Measurements from ENCODE around the gene LILRA5. TPM values are rescaled to one million over a fixed set of nuclear protein-coding genes. Genes with fewer than 3 reads are reported as not detected.
A peak's percentile ranks its signal among the peaks of the same experiment; 100 is the strongest.

Gene LILRA5
- total and polyA plus RNA-seq, 10 of the 15 experiments (the other 5 are each of a cell fraction or from before 2014, with no cell fraction given) = 0.05 to 1.2 (median 0.36) TPM; not detected in 4

DNA sequence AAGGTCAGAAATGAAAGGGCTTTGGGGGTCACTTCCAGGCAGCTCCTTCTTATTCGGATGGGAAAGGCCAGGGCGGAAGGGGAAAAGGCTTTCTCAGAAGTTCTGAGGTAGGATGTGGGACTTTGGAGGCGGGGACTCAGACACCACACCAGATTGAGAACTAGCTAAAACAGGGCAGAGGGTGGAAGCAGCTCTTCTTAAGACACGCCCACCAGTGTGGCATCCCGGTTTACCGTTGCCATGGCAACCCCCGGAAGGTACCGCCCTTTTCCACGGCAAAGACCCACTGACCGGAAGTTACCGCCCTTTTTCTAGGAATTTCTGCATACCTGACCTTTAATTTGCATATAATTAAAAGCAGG, 3.8 kb upstream of the LILRA5 start:
- no peak for FAIRE-seq
- Histone ChIP-seq H3K79me2 (ENCODE audit: control insufficient read depth, insufficient read depth, low read length) (no peaks in the 10 kb centered on the region), H3K4me2 (ENCODE audit: control insufficient read depth, insufficient read depth) (no peak overlapping the region), H3K4me1 (ENCODE audit: control insufficient read depth, insufficient read depth, low read length) (no peaks in the 10 kb centered on the region), H3K36me3 (ENCODE audit: control insufficient read depth in 2 of 2, insufficient read depth in 2 of 2, low read length in 1 of 2) (no peaks in the 10 kb centered on the region), H4K20me1 (ENCODE audit: control insufficient read depth, insufficient read depth) (no peaks in the 10 kb centered on the region), H3K9ac (ENCODE audit: control insufficient read depth, insufficient read depth, low read length) (no peak overlapping the region), H3K9me3 (replicated peaks; ENCODE audit: control insufficient read depth, insufficient read depth, low read length) (no peaks in the 10 kb centered on the region), H3K27me3 (replicated peaks in 1 of 2; ENCODE audit: control insufficient read depth in 2 of 2, insufficient read depth in 2 of 2, low read length in 1 of 2) (no peaks in the 10 kb centered on the region), H3K27ac (ENCODE audit: control insufficient read depth, insufficient read depth) (no peak overlapping the region), H3K4me3 (no peak overlapping the region), H2AFZ (ENCODE audit: control insufficient read depth, low read depth, low read length) (no peak overlapping the region)
- SMC1A ChIA-PET (ENCODE audit: uncharacterized antibody, unreplicated experiment) = interaction anchor here (1.8 kb wide), 1 partner anchor 75 kb away, joined by 3 read pairs; no protein-coding TSS in a partner anchor
- CTCF ChIA-PET = interaction anchor here (0.9 to 3.2 kb wide), 5 partner anchors 8 to 75 kb away, joined by 3 to 16 read pairs (median 5); no protein-coding TSS in a partner anchor
- ATAC-seq = no peak
- intact Hi-C loops (cut with micrococcal nuclease; ENCODE audit: unreplicated experiment) = no loop called here
- DNase-seq (ENCODE audit: low read depth, low spot score) = no peak
- peak; percentile 67; the same call in 1 of the 2 replicates for TF ChIP-seq BMI1 (IDR thresholded peaks at IDR 0.05; ENCODE audit: borderline replicate concordance)
- no peak for TF ChIP-seq NFYB (IDR thresholded peaks at IDR 0.05; ENCODE audit: insufficient read depth, low read depth, low read length)
- no peak for TF ChIP-seq TBL1XR1 (IDR thresholded peaks at IDR 0.05; ENCODE audit: low read depth, low read length)
- TF ChIP-seq BRCA1 (IDR thresholded peaks at IDR 0.05; ENCODE audit: low read depth, low read length) = no peak
- no peak for TF ChIP-seq CBX5 (IDR thresholded peaks at IDR 0.05; ENCODE audit: low read depth)
- TF ChIP-seq CEBPB (IDR thresholded peaks at IDR 0.05; ENCODE audit: borderline replicate concordance in 1 of 2, low read depth in 2 of 2, low read length in 2 of 2) = no peak
- TF ChIP-seq CBX3 (IDR thresholded peaks at IDR 0.05; ENCODE audit: borderline replicate concordance, low read depth) = no peak
- 21% methylated on average over 11 of the region's 11 CpGs for WGBS (ENCODE audit: insufficient coverage, insufficient replicate concordance, low lambda C conversion rate, missing lambda C conversion rate)
- POLR2A ChIA-PET = no interaction called here
- RAD21 ChIA-PET (ENCODE audit: unreplicated experiment) = interaction anchor here (1.1 kb wide), 1 partner anchor 180 kb away, joined by 5 read pairs; the partner anchor contains the start of gene CNOT3
- in situ Hi-C loops (cut with MboI) = no loop called here
- no TSS peak for BruUV-seq (replicated peaks)

DNA sequence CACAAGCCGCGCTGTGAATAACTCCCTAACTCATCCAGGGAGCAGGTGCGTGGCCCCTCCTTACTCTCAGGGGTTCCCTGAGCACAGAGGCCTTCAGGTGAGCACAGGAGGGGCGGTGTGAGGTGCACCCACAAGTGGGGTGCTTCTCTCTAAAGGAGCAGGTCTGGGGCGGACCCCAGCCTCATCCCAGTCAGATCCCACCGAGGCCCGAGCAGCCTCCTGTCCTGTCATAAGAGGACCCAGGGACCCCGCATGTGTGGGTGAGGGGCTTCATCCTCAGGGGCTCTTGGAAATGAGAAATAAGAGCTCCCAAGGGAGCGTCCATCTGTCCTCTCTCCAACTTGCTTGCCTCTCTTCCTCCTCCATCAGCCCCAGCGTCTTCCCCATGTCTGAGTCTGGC, 3.0 kb upstream of the LILRA5 start:
- intact Hi-C loops (cut with micrococcal nuclease; ENCODE audit: unreplicated experiment) = no loop called here
- no TSS peak for BruUV-seq (replicated peaks)
- Histone ChIP-seq H3K79me2 (ENCODE audit: control insufficient read depth, insufficient read depth, low read length) (no peaks in the 10 kb centered on the region), H3K9me3 (replicated peaks; ENCODE audit: control insufficient read depth, insufficient read depth, low read length) (no peaks in the 10 kb centered on the region), H2AFZ (ENCODE audit: control insufficient read depth, low read depth, low read length) (no peak overlapping the region), H3K36me3 (ENCODE audit: control insufficient read depth in 2 of 2, insufficient read depth in 2 of 2, low read length in 1 of 2) (no peaks in the 10 kb centered on the region), H3K4me2 (ENCODE audit: control insufficient read depth, insufficient read depth) (no peak overlapping the region), H4K20me1 (ENCODE audit: control insufficient read depth, insufficient read depth) (no peaks in the 10 kb centered on the region), H3K4me1 (ENCODE audit: control insufficient read depth, insufficient read depth, low read length) (no peaks in the 10 kb centered on the region), H3K27me3 (replicated peaks in 1 of 2; ENCODE audit: control insufficient read depth in 2 of 2, insufficient read depth in 2 of 2, low read length in 1 of 2) (no peaks in the 10 kb centered on the region), H3K9ac (ENCODE audit: control insufficient read depth, insufficient read depth, low read length) (no peak overlapping the region), H3K4me3 (no peak overlapping the region), H3K27ac (ENCODE audit: control insufficient read depth, insufficient read depth) (no peak overlapping the region)
- RAD21 ChIA-PET (ENCODE audit: unreplicated experiment) = interaction anchor here (1.1 kb wide), 1 partner anchor 179 kb away, joined by 5 read pairs; the partner anchor contains the start of gene CNOT3
- ATAC-seq (no peak), FAIRE-seq (no peak), DNase-seq (ENCODE audit: low read depth, low spot score) (no peak)
- in situ Hi-C loops (cut with MboI) = no loop called here
- SMC1A ChIA-PET (ENCODE audit: uncharacterized antibody, unreplicated experiment) = no interaction called here
- POLR2A ChIA-PET = no interaction called here
- WGBS (ENCODE audit: insufficient coverage, insufficient replicate concordance, low lambda C conversion rate, missing lambda C conversion rate) = 39% methylated on average over 10 of the region's 10 CpGs
- TF ChIP-seq CBX5 (IDR thresholded peaks at IDR 0.05; ENCODE audit: low read depth) = no peak
- no peak for TF ChIP-seq ATF7 (IDR thresholded peaks at IDR 0.05; ENCODE audit: low read depth)
- CTCF ChIA-PET = interaction anchor here (0.6 to 1.1 kb wide), 4 partner anchors 9 to 89 kb away, joined by 3 to 4 read pairs (median 3); no protein-coding TSS in a partner anchor
